Measurements from ENCODE around the gene DUSP6. TPM values are rescaled to one million over a fixed set of nuclear protein-coding genes. Genes with fewer than 3 reads are reported as not detected.

DUSP6 gene
- total RNA-seq, 1 donor from 2014 or later: 51.1 TPM

GRCh38 chr12:89353188-89353822 lies 1.0 kb upstream of the DUSP6 start:
- H3K36me3 ChIP-seq: peaks cover 0 to 9% of the 10 kb centered on the region in 2 donors
- peaks cover 31% of the 10 kb centered on the region for H3K4me1 ChIP-seq
- TF ChIP-seq POLR2A (IDR thresholded peaks at IDR 0.05) (peak in 1 of 2 donors; percentile 12), CTCF (IDR thresholded peaks at IDR 0.05) (no peak), POLR2AphosphoS5 (IDR thresholded peaks at IDR 0.05; ENCODE audit: insufficient read depth in 1 of 2, low read depth in 1 of 2) (no peak)
- DNase-seq (ENCODE audit: extremely low spot score in 2 of 2): no peak
- intact Hi-C loops (cut with DNase I): loop anchor here (2.0 kb wide), 1 partner anchor 99 kb away; no protein-coding TSS in a partner anchor
- no peaks in the 10 kb centered on the region for H3K27me3 ChIP-seq
- H3K4me3 ChIP-seq: peak overlapping the region; percentile 77 to 81
- H3K9me3 ChIP-seq: no peaks in the 10 kb centered on the region
- peak overlapping the region; percentile 93 for H3K27ac ChIP-seq

- Histone ChIP-seq H3K4me3 (peak overlapping the region; percentile 77 to 81), H3K36me3 (peaks cover 0 to 9% of the 10 kb centered on the region in 2 donors), H3K27ac (peak overlapping the region; percentile 93), H3K4me1 (peaks cover 32% of the 10 kb centered on the region), H3K9me3 (no peaks in the 10 kb centered on the region), H3K27me3 (no peaks in the 10 kb centered on the region)
- TF ChIP-seq POLR2A (IDR thresholded peaks at IDR 0.05) (peak; percentile 69 to 91), CTCF (IDR thresholded peaks at IDR 0.05) (no peak)
- DNase-seq (ENCODE audit: extremely low spot score in 2 of 2): no peak
- intact Hi-C loops (cut with DNase I): loop anchor here (2.0 kb wide), 1 partner anchor 101 kb away; no protein-coding TSS in a partner anchor
Observed at GRCh38 chr12:89352242-89352491, 134 bp downstream of the DUSP6 start.

GRCh38 chr12:89351489-89352241 lies 636 bp downstream of the DUSP6 start:
- Histone ChIP-seq H3K27ac (peak overlapping the region; percentile 93), H3K36me3 (peaks cover 0 to 9% of the 10 kb centered on the region in 2 donors), H3K4me1 (peaks cover 37% of the 10 kb centered on the region), H3K27me3 (no peaks in the 10 kb centered on the region), H3K9me3 (no peaks in the 10 kb centered on the region), H3K4me3 (peak overlapping the region; percentile 77 to 81)
- intact Hi-C loops (cut with DNase I): loop anchor here (2.0 kb wide), 1 partner anchor 101 kb away; no protein-coding TSS in a partner anchor
- TF ChIP-seq POLR2AphosphoS5 (IDR thresholded peaks at IDR 0.05; ENCODE audit: insufficient read depth in 1 of 2, low read depth in 1 of 2) (no peak), POLR2A (IDR thresholded peaks at IDR 0.05) (no peak), CTCF (IDR thresholded peaks at IDR 0.05) (no peak)
- DNase-seq (ENCODE audit: extremely low spot score in 2 of 2): no peak

GRCh38 chr12:89350630-89351488 lies 1.4 kb downstream of the DUSP6 start:
- H3K9me3 ChIP-seq: no peaks in the 10 kb centered on the region
- peak overlapping the region; percentile 77 to 81 for H3K4me3 ChIP-seq
- TF ChIP-seq POLR2AphosphoS5 (IDR thresholded peaks at IDR 0.05; ENCODE audit: insufficient read depth in 1 of 2, low read depth in 1 of 2): no peak
- no peak for TF ChIP-seq CTCF (IDR thresholded peaks at IDR 0.05)
- TF ChIP-seq POLR2A (IDR thresholded peaks at IDR 0.05): no peak
- H3K27ac ChIP-seq: peak overlapping the region; percentile 93
- no peaks in the 10 kb centered on the region for H3K27me3 ChIP-seq
- peaks cover 0 to 9% of the 10 kb centered on the region in 2 donors for H3K36me3 ChIP-seq
- DNase-seq (ENCODE audit: extremely low spot score in 2 of 2): no peak
- H3K4me1 ChIP-seq: peaks cover 44% of the 10 kb centered on the region
- intact Hi-C loops (cut with DNase I): no loop called here
